Esophagus muscularis mucosa (tissue), 4 donors: Measurements from ENCODE around the gene GATD1. TPM values are rescaled to one million over a fixed set of nuclear protein-coding genes. Genes with fewer than 3 reads are reported as not detected.
A peak's percentile ranks its signal among the peaks of the same experiment; 100 is the strongest.

ENCODE experiments used
- DNase-seq: peaks from one replicate; pipeline ENCODE4 v3.0.0-alpha.2; 2017; ENCODE audit errors: extremely low spot score
- H3K27ac ChIP-seq, 4 donors: fragments of 200-600 bp; sonication (generic); replicated peaks in 1 of 4; 1 replicate in 3 of 4; 2 replicates in 1 of 4; pipeline ENCODE4 v1.5.1; 2016 to 2019; ENCODE audit warnings: mild to moderate bottlenecking in 1 of 4
- H3K27me3 ChIP-seq, 4 donors: fragments of 200-600 bp; sonication (generic); one replicate each; pipeline versions ENCODE4 v1.5.1 to v1.6.0; 2016 to 2019
- H3K36me3 ChIP-seq, 4 donors: fragments of 200-600 bp; sonication (generic); one replicate each; pipeline ENCODE4 v1.5.1; 2016 to 2019
- H3K4me1 ChIP-seq, 4 donors: fragments of 200-600 bp; sonication (generic); one replicate each; pipeline ENCODE4 v1.5.1; 2016 to 2019
- H3K4me3 ChIP-seq, 4 donors: fragments of 200-600 bp; sonication (generic); 1 replicate in 2 of 4; 2 replicates in 2 of 4; pipeline ENCODE4 v1.5.1; 2016 to 2019; ENCODE audit warnings: mild to moderate bottlenecking in 4 of 4, moderate library complexity in 1 of 4
- H3K9me3 ChIP-seq, 4 donors: fragments of 200-600 bp; sonication (generic); 1 replicate in 3 of 4; 2 replicates in 1 of 4; pipeline ENCODE4 v1.5.1; 2016 to 2019
- CTCF ChIP-seq, 3 experiments: fragments of 200-600 bp in 2 of 3; fragments of 450-650 bp in 1 of 3; sonication (generic) in 2 of 3; IDR thresholded peaks; one replicate each; pipeline ENCODE4 v1.5.1; 2017 to 2019; ENCODE audit warnings: antibody characterized with exemption in 3 of 3, mild to moderate bottlenecking in 2 of 3, moderate library complexity in 1 of 3
- EP300 ChIP-seq: sonication (generic); formaldehyde crosslinking; IDR thresholded peaks from one replicate; pipeline ENCODE4 v1.6.1; 2017; ENCODE audit warnings: antibody characterized with exemption
- POLR2A ChIP-seq: fragments of 450-650 bp; IDR thresholded peaks from one replicate; pipeline ENCODE4 v1.6.1; 2017; ENCODE audit warnings: antibody characterized with exemption, moderate library complexity, mild to moderate bottlenecking, low read depth
- POLR2AphosphoS5 ChIP-seq, 2 donors: sonication (generic); formaldehyde crosslinking; IDR thresholded peaks; one replicate each; pipeline ENCODE4 v1.6.1; 2017; ENCODE audit warnings: antibody characterized with exemption in 2 of 2
- WGBS: methylation state at CpG from one replicate; pipeline ENCODE4 v1.1.5; 2018; 5-methylcytosine and 5-hydroxymethylcytosine counted together
- intact Hi-C: fragments of 100-400 bp; cut with DNase I; formaldehyde crosslinking; loops from one replicate; pipeline ENCODE4 v1.15.1; 2023
- total RNA-seq, 4 donors: library from RNA; depleted of rRNA; stranded (reverse); fragments of >200 nt; gene quantifications; one replicate each; pipeline versions ENCODE4 v1.1.0 to v1.2.1, GENCODE V29; 2016

Gene GATD1
- total RNA-seq, 4 donors from 2014 or later: 24.0 to 37.7 (median 28.9) TPM

DNA sequence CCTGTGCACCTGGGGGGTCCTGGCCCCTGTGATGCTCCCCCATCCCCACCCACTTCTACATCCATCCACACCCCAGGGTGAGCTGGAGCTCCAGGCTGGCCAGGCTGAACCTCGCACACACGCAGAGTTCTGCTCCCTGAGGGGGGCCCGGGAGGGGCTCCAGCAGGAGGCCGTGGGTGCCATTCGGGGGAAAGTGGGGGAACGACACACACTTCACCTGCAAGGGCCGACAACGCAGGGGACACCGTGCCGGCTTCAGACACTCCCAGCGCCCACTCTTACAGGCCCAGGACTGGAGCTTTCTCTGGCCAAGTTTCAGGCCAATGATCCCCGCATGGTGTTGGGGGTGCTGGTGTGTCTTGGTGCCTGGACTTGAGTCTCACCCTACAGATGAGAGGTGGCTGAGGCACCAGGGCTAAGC is 50.0 kb downstream of the GATD1 start:
- Histone ChIP-seq H3K4me1 (peaks cover 23 to 49% (median 40%) of the 10 kb centered on the region in 4 donors), H3K4me3 (no peak overlapping the region), H3K27ac (peak overlapping the region in 2 of 4 donors; percentile 39 to 54), H3K36me3 (no peaks in the 10 kb centered on the region), H3K9me3 (no peaks in the 10 kb centered on the region), H3K27me3 (peaks cover 10 to 79% (median 31%) of the 10 kb centered on the region in 4 donors)
- TF ChIP-seq POLR2AphosphoS5 (IDR thresholded peaks at IDR 0.05): no peak
- TF ChIP-seq POLR2A: no peak
- no peak for TF ChIP-seq EP300
- TF ChIP-seq CTCF (IDR thresholded peaks at IDR 0.05): no peak
- intact Hi-C loops: loop anchor here (1.0 kb wide), 1 partner anchor 172 kb away; no protein-coding TSS in a partner anchor
- WGBS: 93% methylated on average over 8 of the region's 12 CpGs
- DNase-seq: no peak

DNA sequence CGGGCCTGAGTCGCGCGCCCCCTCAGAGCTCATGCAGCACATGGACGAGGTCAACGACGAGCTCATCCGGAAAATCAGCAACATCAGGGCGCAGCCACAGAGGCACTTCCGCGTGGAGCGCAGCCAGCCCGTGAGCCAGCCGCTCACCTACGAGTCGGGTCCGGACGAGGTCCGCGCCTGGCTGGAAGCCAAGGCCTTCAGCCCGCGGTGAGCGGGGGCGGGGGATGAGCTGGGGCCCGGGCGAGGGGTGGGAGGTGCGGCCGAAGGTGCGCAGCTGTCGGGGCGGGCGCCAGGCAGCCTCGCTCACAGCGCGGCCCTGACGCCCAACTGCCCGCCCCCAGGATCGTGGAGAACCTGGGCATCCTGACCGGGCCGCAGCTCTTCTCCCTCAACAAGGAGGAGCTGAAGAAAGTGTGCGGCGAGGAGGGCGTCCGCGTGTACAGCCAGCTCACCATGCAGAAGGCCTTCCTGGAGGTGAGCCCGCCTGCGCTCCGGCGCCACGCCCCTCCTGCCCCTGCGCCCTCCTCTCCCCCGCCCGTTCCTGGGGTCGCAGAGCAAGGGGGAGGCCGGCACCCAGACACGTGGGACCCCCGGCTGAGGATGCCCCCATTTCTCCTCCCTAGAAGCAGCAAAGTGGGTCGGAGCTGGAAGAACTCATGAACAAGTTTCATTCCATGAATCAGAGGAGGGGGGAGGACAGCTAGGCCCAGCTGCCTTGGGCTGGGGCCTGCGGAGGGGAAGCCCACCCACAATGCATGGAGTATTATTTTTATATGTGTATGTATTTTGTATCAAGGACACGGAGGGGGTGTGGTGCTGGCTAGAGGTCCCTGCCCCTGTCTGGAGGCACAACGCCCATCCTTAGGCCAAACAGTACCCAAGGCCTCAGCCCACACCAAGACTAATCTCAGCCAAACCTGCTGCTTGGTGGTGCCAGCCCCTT is 50.7 kb downstream of the GATD1 start:
- H3K27me3 ChIP-seq: peaks cover 10 to 79% (median 38%) of the 10 kb centered on the region in 4 donors
- peak overlapping the region; percentile 40 to 52 (median 43) for H3K4me3 ChIP-seq
- H3K36me3 ChIP-seq: no peaks in the 10 kb centered on the region
- peak overlapping the region in 1 of 4 donors; percentile 54 for H3K27ac ChIP-seq
- TF ChIP-seq POLR2AphosphoS5 (IDR thresholded peaks at IDR 0.05) (no peak), POLR2A (no peak), CTCF (IDR thresholded peaks at IDR 0.05) (no peak), EP300 (no peak)
- no peak for DNase-seq
- H3K9me3 ChIP-seq: no peaks in the 10 kb centered on the region
- intact Hi-C loops: loop anchor here (1.0 kb wide), 1 partner anchor 171 kb away; no protein-coding TSS in a partner anchor
- peaks cover 23 to 57% (median 47%) of the 10 kb centered on the region in 4 donors for H3K4me1 ChIP-seq
- 22% methylated on average over 25 of the region's 61 CpGs for WGBS

GRCh38 chr11:725624-726202 is 51.6 kb downstream of the GATD1 start:
- TF ChIP-seq POLR2A: no peak
- no peak for TF ChIP-seq EP300
- no peak for TF ChIP-seq POLR2AphosphoS5 (IDR thresholded peaks at IDR 0.05)
- no peak for TF ChIP-seq CTCF (IDR thresholded peaks at IDR 0.05)
- no peak overlapping the region for H3K27ac ChIP-seq
- peaks cover 31 to 65% (median 56%) of the 10 kb centered on the region in 4 donors for H3K4me1 ChIP-seq
- intact Hi-C loops: no loop called here
- peaks cover 10 to 86% (median 45%) of the 10 kb centered on the region in 4 donors for H3K27me3 ChIP-seq
- DNase-seq: no peak
- peak overlapping the region; percentile 40 to 52 (median 43) for H3K4me3 ChIP-seq
- 12% methylated on average over 6 of the region's 53 CpGs for WGBS
- no peaks in the 10 kb centered on the region for H3K9me3 ChIP-seq
- H3K36me3 ChIP-seq: no peaks in the 10 kb centered on the region

DNA sequence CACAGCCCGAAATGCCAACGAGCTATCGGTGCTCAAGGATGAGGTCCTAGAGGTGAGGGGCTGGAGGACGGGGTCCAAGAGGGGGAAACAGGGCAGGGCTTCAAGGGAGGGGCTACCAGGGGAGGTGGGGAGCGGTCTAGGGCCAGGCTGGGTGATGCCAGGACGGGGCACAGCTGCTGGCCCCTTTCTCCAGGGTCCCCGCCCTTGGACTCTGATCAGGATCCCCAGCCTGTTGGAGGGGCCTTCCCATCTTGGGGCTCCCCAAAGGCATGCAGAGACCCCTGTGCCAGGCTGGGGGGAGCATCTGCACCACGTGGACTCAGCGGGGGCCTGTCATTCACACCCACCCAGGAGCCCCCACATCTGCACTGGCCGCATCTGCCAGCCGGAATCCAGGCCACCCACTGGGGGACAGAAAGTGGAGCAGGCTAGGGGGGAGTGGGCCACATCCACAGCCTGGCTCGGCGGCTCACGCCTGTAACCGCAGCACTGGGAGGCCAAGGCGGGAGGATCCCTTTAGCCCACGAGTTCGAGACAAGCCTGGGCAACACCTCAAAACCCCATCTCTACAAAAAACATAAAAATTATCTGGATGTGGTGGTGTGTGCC is 52.4 kb downstream of the GATD1 start:
- peaks cover 33 to 70% (median 63%) of the 10 kb centered on the region in 4 donors for H3K4me1 ChIP-seq
- intact Hi-C loops: no loop called here
- 74% methylated on average over 15 of the region's 18 CpGs for WGBS

More for the DNA sequence above, 52.4 kb downstream of the GATD1 start:
- no peak overlapping the region for H3K27ac ChIP-seq
- TF ChIP-seq EP300 (no peak), POLR2A (no peak), POLR2AphosphoS5 (IDR thresholded peaks at IDR 0.05) (no peak), CTCF (IDR thresholded peaks at IDR 0.05) (no peak)
- H3K4me3 ChIP-seq: no peak overlapping the region
- H3K9me3 ChIP-seq: no peaks in the 10 kb centered on the region
- H3K27me3 ChIP-seq: peaks cover 10 to 95% (median 51%) of the 10 kb centered on the region in 4 donors
- H3K36me3 ChIP-seq: no peaks in the 10 kb centered on the region
- no peak for DNase-seq
